NOMO-1 (cell line): ENCODE data around the gene ANO9.
"Not testable (repeated sequence)": the region's sequence is repeated elsewhere in the genome, so short reads cannot be mapped to it uniquely, and the experiment has no call there.

Experiments
- DNase-seq, 2 experiments: peaks; one replicate each; lab custom pipeline; 2025; ENCODE audit not compliant: unreplicated experiment in 2 of 2; lab: John Stamatoyannopoulos, UW

The ANO9 gene

DNA sequence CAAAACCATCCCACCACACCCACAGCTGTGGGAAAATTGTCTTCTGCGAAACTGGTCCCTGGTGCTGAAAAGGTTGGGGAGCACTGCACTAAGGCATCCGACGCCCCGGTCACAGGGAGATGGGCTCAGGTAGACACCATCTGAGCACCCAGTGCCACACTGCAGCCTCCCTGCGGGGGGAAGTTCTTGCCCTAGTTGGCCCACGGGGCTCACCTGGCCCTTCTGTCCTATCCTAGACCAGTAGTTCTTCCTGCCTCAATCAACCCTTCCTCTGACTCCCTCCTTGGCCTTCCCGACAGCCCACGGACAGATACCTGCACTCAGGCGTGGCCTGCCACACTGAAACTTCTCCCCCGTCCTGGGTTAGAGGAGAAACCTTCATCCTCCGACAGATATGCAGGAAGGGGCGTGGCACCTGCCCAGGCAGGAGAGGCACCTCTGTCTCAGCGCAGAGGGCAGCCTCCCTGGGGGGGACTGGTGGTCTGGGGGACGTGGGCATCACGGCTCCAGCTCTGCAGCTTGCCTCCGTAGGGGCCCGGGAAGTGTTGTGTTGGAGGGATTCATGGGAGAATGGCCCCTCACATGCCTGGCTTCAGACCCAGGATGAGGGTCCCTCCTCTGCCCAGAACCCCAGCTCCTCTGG lies 4.5 kb downstream of the ANO9 start:
- no peak for DNase-seq

DNA sequence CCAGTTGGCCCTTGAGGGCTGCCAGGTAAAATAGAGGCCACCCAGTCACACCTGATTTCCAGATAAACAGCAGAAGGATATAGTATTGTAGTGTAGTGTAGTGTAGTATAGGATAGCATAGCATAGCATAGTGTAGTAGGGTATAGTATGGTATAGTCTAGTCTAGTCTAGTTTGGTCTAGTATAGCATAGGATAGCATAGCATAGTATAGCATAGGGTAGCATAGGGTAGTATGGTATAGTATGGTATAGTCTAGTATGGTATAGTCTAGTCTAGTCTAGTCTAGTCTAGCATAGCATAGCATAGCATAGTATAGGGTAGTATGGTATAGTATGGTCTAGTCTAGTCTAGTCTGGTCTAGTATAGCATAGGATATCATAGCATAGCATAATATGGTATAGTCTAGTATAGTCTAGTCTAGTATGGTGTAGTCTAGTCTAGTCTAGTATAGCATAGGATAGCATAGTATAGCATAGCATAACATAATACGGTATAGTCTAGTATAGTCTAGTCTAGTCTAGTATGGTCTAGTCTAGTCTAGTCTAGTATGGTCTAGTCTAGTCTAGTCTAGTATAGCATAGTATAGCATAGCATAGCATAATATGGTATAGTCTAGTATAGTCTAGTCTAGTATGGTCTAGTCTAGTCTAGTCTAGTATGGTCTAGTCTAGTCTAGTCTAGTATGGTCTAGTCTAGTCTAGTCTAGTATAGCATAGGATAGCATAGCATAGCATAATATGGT lies 6.6 kb downstream of the ANO9 start:
- DNase-seq = not testable (repeated sequence)

GRCh38 chr11:434496-434895 lies 7.3 kb downstream of the ANO9 start:
- no peak for DNase-seq

GRCh38 chr11:433641-434040 lies 8.2 kb downstream of the ANO9 start:
- DNase-seq = no peak

DNA sequence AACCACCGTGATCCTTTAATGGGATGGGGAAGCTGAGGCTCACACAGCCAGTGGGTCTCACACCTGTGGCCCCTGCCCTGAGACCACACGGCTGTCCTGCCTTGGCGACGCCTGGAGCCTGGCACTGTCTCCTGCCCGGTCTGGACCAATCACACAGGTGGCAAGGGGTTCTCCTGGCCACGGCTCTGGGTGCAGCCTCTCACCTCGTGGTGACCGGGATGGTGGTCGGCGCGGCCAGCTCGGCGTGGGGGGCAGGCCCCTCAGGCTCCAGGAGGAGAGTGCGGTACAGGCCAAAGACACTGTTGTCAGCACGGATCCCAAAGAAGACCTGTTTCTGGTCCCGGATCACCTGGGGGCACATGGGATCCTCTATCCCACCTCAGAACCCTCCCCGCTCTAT lies 8.7 kb downstream of the ANO9 start:
- DNase-seq = no peak

- no peak for DNase-seq
Observed at GRCh38 chr11:432501-433100, 9.2 kb downstream of the ANO9 start.

DNA sequence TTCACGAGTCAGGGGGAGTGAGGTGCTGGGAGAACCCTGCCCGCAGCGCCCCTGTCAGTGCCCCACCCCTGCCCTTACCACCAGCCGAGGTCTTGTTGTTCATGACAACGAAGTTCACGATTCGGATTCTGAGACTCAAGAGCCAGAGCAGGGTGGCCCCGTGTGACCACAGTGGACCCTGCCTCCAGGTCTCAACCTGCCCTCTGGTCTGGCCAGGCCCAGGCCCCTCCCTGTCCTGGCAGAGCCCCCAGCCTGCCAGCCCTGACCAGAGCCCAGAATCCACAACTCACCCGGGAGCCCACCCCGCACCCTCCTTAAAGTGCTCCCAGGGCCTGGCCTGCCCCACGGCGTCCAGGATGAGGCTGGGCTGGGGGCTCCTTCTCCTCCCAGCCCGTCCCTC lies 9.9 kb downstream of the ANO9 start:
- DNase-seq = no peak

DNA sequence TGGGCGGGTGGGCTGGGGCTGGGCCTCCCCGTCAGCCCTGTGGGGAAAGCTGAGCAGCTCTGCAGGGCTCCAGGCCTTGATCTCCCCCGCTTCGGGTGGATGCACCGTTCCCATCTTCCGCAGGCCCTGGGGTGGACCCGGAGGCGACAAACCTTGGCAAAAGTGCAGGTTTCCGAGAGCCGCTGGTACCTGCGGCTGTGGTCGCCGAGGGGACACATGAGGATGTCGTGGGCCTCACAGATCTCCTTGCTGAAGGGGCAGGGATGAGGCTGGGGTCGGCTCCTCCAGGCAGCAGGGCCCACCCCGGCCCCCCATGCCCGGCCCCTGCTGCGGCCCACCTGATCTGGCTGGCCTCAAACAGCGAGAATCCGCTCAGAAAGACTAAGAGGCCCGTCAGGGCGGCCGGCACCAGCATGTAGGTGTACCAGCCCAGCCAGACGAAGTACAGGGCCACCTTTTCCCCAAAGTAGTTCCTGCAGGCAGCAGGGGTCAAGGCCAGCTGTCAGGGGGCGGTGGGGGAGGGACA lies 11.8 kb downstream of the ANO9 start:
- no peak for DNase-seq

- no peak for DNase-seq
Observed at GRCh38 chr11:429391-429790, 12.4 kb downstream of the ANO9 start.

- no peak for DNase-seq
Observed at GRCh38 chr11:428295-428694, 13.5 kb downstream of the ANO9 start.

DNA sequence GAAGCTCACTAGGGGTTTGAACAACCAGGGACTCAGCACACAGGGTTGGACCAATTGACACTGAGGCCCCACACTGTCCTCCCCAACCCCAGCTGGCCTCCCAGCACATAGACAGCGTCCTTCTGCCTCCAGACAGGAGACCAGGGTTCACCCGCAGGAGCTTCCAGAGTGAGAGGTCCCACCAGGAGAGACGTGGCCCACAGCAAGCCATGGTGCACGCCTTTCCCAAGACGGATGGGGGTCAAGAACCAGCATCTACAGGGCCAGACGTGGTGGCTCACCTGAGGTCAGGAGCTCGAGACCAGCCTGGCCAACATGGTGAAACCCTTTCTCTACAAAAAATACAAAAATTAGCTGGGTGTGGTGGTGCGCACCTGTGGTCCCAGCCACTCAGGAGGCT lies 15.0 kb downstream of the ANO9 start:
- no peak for DNase-seq

DNA sequence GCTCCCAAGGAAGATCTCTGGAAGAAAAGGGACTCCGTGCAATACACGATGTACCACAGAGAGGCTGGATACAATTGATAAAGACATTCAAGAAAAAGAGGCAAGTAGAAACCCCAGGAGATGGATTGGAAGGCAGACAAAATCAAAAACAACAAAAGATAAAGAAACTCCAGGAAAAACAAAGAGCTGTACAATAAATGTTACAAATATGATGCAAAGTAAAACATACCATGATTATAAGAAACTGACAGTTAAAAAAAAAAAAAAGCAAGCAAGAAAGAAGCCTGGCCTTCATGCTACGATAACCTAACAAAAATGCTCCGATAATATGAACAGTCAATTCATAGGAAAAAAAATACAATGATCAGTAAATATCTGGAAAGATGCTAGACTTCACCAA lies 16.5 kb downstream of the ANO9 start:
- DNase-seq = no peak

DNA sequence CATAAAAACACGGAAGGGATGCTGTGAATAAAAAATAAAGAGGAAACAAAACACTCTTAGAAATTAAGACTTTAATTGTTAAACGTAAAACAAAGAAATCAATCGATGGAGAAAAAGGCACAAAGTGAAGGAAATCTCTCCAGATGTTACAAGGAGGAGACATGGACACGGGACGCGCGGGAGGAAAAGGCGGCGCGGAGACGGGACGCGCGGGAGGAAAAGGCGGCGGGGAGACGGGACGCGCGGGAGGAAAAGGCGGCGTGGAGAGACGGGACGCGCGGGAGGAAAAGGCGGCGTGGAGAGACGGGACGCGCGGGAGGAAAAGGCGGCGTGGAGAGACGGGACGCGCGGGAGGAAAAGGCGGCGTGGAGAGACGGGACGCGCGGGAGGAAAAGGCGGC lies 17.0 kb downstream of the ANO9 start:
- DNase-seq = not testable (repeated sequence)

- DNase-seq = no peak
Observed at GRCh38 chr11:424232-424631, 17.6 kb downstream of the ANO9 start.

DNA sequence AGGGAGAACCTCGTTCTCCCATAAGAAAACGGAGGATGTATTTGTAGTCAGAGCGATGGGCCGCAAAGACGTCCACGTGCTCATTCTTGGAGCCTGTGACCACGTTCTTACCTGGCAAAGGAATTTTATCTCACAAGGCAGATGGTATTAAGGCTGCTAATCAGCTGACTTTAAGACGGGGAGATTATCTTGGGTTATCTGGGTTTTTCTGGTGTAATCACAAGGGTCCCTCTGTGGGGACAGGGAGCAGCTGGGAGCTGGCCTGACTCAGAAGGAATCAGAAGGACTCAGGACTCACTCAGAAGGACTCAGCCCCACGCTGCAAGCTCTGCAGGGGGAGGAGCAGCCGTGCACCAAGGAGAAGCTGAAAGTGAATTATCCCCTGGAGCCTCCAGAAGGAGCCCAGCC lies 19.6 kb downstream of the ANO9 start:
- DNase-seq = no peak

GRCh38 chr11:420911-421321 lies 20.9 kb downstream of the ANO9 start:
- no peak for DNase-seq

GRCh38 chr11:420054-420910 lies 21.5 kb downstream of the ANO9 start:
- DNase-seq = no peak

DNA sequence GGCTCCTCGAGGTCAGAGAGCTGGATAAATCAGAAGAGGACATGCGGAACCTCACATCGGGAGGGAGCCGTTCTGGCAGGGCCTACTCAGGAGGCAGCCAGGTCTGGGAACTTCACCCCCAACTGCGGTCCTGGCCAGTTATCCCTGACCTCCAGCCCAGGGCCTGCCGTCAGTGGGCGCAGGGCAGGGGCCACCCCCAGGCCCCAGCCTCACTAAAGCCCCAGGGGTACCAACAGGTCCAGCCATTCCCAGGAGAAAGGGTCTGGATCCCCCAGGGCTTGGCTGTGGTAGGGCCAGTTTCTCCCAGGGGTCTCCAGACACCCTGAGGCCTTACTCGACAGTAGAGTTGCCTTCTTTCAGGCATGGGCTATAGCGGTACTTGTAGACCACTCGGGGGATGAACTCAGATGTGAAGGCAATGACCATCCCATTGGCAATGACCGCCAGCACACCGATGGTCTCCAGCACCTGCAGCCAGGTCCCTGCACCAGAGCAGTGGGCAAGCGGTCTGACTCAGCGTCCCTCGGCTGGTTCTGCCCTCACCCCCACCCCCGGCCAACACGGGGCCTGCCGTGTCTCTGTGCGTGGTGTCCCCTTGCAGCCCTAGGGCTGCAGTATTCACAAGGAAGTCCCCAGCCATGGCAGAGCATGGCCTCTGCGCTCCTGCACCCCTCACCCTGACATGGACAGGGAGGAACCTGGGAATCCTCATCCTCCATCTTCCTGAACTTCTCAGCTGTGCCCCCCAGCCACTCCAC lies 22.4 kb downstream of the ANO9 start:
- no peak for DNase-seq

DNA sequence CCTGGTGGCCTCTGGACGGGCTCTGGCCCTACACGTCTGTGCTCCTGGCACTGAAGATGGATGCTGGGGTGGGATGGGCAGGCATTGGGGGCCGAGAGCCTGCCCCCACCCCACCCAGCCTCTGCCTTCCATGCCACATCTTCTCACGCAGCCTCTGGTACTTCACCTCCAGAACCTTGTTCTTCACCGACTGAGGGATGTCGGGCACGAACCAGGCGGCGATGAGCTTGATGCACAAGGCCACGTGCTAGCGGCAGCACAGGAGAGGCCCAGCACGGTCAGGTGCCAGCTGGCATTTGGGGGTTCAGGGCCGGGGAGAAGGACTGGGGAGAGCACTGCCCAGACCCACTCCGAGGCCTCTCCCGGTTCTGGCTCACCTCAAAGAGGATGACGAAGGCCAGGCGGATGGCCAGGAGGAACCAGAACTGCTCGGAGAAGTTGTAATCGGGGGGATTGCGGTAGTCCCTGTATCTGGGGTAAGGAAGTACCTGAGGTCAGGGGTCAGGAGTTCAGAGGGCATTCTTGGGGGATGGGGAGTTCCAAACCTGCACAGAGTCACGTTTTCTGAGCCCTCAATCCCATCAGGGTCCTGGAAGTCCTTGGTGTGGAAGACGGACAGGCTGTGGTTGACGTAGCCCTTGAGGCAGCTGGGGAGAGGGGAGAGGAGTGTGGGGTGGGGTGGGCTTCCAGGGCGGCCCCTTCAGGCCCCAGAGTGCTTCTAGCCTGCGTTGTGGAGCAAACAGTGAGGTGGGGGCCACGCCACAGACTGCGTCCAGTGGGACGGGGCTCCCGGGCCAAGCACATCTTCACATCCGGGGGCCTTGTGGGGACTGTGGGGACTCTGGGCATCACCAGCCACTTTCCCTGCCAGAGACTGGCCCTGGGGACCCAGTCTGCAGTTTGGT lies 23.2 kb downstream of the ANO9 start:
- DNase-seq = no peak
